Common myeloid progenitor, CD34-positive (primary cell): ENCODE measurements around the gene GGN. TPM values are rescaled to one million over a fixed set of nuclear protein-coding genes. Genes with fewer than 3 reads are reported as not detected.

Experiments
- CTCF ChIA-PET: fragments of 350-600 bp; sonication (Branson Sonifier 250); formaldehyde crosslinking; loops from one replicate; lab custom pipeline; 2021; ENCODE audit warnings: antibody characterized with exemption; lab: Charles Lee
- POLR2A ChIA-PET: fragments of 350-600 bp; sonication (Branson Sonifier 250); formaldehyde crosslinking; loops from one replicate; lab custom pipeline; 2021; ENCODE audit warnings: antibody characterized with exemption; lab: Charles Lee
- DNase-seq, 3 donors: peaks; one replicate each; pipeline versions ENCODE4 v3.0.0 to v3.0.0-alpha.2; 2013
- H3K27ac ChIP-seq, 2 experiments: 1 replicate in 1 of 2; 2 replicates in 1 of 2; pipeline ENCODE4 v1.7.0; 2013; ENCODE audit warnings: inconsistent platforms in 2 of 2, low read length in 2 of 2, mild to moderate bottlenecking in 2 of 2, low read depth in 1 of 2, moderate library complexity in 1 of 2; ENCODE audit not compliant: severe bottlenecking in 2 of 2, insufficient read depth in 1 of 2, poor library complexity in 1 of 2
- H3K27me3 ChIP-seq, 5 experiments: replicated peaks in 2 of 5; 1 replicate in 3 of 5; 2 replicates in 2 of 5; pipeline versions ENCODE4 v1.6.1 to v1.7.0; 2013; ENCODE audit warnings: low read length in 4 of 5, mild to moderate bottlenecking in 2 of 5, moderate library complexity in 2 of 5, inconsistent platforms in 1 of 5; ENCODE audit not compliant: insufficient read depth in 5 of 5, control insufficient read depth in 4 of 5
- H3K36me3 ChIP-seq, 4 experiments: 1 replicate in 2 of 4; 2 replicates in 2 of 4; pipeline versions ENCODE4 v1.6.1 to v1.7.0; 2013; ENCODE audit warnings: low read length in 3 of 4, control low read depth in 1 of 4, mild to moderate bottlenecking in 1 of 4; ENCODE audit not compliant: control insufficient read depth in 4 of 4, insufficient read depth in 4 of 4
- H3K4me1 ChIP-seq, 4 experiments: 1 replicate in 3 of 4; 2 replicates in 1 of 4; pipeline versions ENCODE4 v1.6.1 to v1.7.1; 2013; ENCODE audit warnings: low read length in 3 of 4, mild to moderate bottlenecking in 3 of 4, control low read depth in 1 of 4, inconsistent platforms in 1 of 4, moderate library complexity in 1 of 4; ENCODE audit not compliant: control insufficient read depth in 4 of 4, insufficient read depth in 4 of 4; ENCODE audit errors: control extremely low read depth in 1 of 4
- H3K4me3 ChIP-seq, 7 experiments: 1 replicate in 4 of 7; 2 replicates in 3 of 7; pipeline versions ENCODE4 v1.5.1 to v1.7.0; 2013; ENCODE audit warnings: mild to moderate bottlenecking in 7 of 7, low read length in 6 of 7, moderate library complexity in 6 of 7, inconsistent platforms in 2 of 7, low read depth in 2 of 7, control low read depth in 1 of 7; ENCODE audit not compliant: insufficient read depth in 4 of 7, control insufficient read depth in 1 of 7; ENCODE audit errors: extremely low read depth in 1 of 7
- H3K9me3 ChIP-seq, 5 experiments: 1 replicate in 4 of 5; 2 replicates in 1 of 5; pipeline versions ENCODE4 v1.6.1 to v1.7.1; 2013; ENCODE audit warnings: low read length in 4 of 5, mild to moderate bottlenecking in 2 of 5, inconsistent platforms in 1 of 5, low read depth in 1 of 5, moderate library complexity in 1 of 5; ENCODE audit not compliant: control insufficient read depth in 4 of 5, insufficient read depth in 2 of 5; ENCODE audit errors: control extremely low read depth in 1 of 5
- WGBS: methylation state at CpG from one replicate; pipeline ENCODE4 v1.1.5; 2013; ENCODE audit not compliant: insufficient coverage; 5-methylcytosine and 5-hydroxymethylcytosine counted together
- polyA plus RNA-seq: library from polyadenylated mRNA; unstranded; fragments of 120-200 nt; gene quantifications from one replicate; pipeline ENCODE4 v1.2.1, GENCODE V29; 2013

The GGN gene
- polyA plus RNA-seq: 0.17 TPM

- no peaks in the 10 kb centered on the region for H3K9me3 ChIP-seq
- H3K27me3 ChIP-seq: peaks cover 6 to 85% (median 19%) of the 10 kb centered on the region in 5 experiments
- CTCF ChIA-PET: interaction anchor here (1.3 to 1.4 kb wide), 2 partner anchors 12 to 13 kb away, joined by 5 read pairs; partner anchors contain the start of gene PSMD8
- peak within 1 kb of the TSS; percentile 15 to 67 (median 52) for H3K4me3 ChIP-seq
- POLR2A ChIA-PET: interaction anchor here (0.6 to 1.5 kb wide), 5 partner anchors 8 to 22 kb away, joined by 3 to 7 read pairs (median 4); partner anchors contain the start of genes FAM98C and PSMD8
- 2% methylated on average over 34 of the region's 51 CpGs for WGBS
- peaks cover 2 to 28% (median 16%) of the 10 kb centered on the region in 4 experiments for H3K36me3 ChIP-seq
- H3K27ac ChIP-seq: no peak within 1 kb of the TSS
- peak; percentile 73 to 83 (median 78) for DNase-seq
- H3K4me1 ChIP-seq: peaks cover 0 to 40% (median 24%) of the 10 kb centered on the region in 4 experiments
These were observed at the start of gene GGN for GRCh38 chr19:38387550-38388348. GGN (minus strand) TSS chr19:38388034; CDS start chr19:38387261, 773 bp downstream.

GRCh38 chr19:38437295-38437694 lies 49.5 kb upstream of the GGN start:
- Histone ChIP-seq H3K27ac (no peak overlapping the region), H3K36me3 (no peaks in the 10 kb centered on the region), H3K27me3 (peaks cover 0 to 16% (median 3%) of the 10 kb centered on the region in 5 experiments), H3K4me3 (no peak overlapping the region), H3K4me1 (peaks cover 0 to 19% (median 6%) of the 10 kb centered on the region in 4 experiments), H3K9me3 (no peaks in the 10 kb centered on the region)
- CTCF ChIA-PET: no interaction called here
- POLR2A ChIA-PET: no interaction called here
- DNase-seq: no peak
- WGBS: 98% methylated on average over 6 of the region's 6 CpGs

- ChIA-PET POLR2A (interaction anchor here (0.5 kb wide), 1 partner anchor 429 kb away, joined by 3 read pairs; no protein-coding TSS in a partner anchor), CTCF (interaction anchor here (0.9 to 1.3 kb wide), 2 partner anchors 9 to 19 kb away, joined by 3 to 5 read pairs; partner anchors contain the start of gene RASGRP4)
- DNase-seq: no peak
- Histone ChIP-seq H3K4me1 (peaks cover under 1 to 20% (median 5%) of the 10 kb centered on the region in 4 experiments), H3K27me3 (peaks cover 0 to 16% (median 3%) of the 10 kb centered on the region in 5 experiments), H3K4me3 (no peak overlapping the region), H3K9me3 (no peaks in the 10 kb centered on the region), H3K36me3 (no peaks in the 10 kb centered on the region), H3K27ac (no peak overlapping the region)
- WGBS: 44% methylated on average over 9 of the region's 13 CpGs
These were observed 46.8 kb upstream of the GGN start for GRCh38 chr19:38434549-38435051.

- CTCF ChIA-PET: no interaction called here
- no peak within 1 kb of the TSS for H3K27ac ChIP-seq
- POLR2A ChIA-PET: no interaction called here
- peak; percentile 43 to 72 (median 68) for DNase-seq
- H3K36me3 ChIP-seq: no peaks in the 10 kb centered on the region
- WGBS: 27% methylated on average over 14 of the region's 20 CpGs
- H3K4me3 ChIP-seq: peak within 1 kb of the TSS in 2 of 7 experiments; percentile 11 to 19
- no peaks in the 10 kb centered on the region for H3K9me3 ChIP-seq
- H3K27me3 ChIP-seq: peaks cover 0 to 16% (median 3%) of the 10 kb centered on the region in 5 experiments
- peaks cover 3 to 30% (median 8%) of the 10 kb centered on the region in 4 experiments for H3K4me1 ChIP-seq
These were observed 45.5 kb upstream of the GGN start, which contains the start of gene RYR1 for GRCh38 chr19:38433268-38433733. RYR1 (plus strand) TSS chr19:38433691; CDS start chr19:38433830, 139 bp downstream.

- ChIA-PET POLR2A (no interaction called here), CTCF (interaction anchor here (1.3 to 2.3 kb wide), 2 partner anchors 9 to 28 kb away, joined by 4 to 5 read pairs; partner anchors contain the start of gene FAM98C)
- H3K4me1 ChIP-seq: peaks cover 3 to 45% (median 15%) of the 10 kb centered on the region in 4 experiments
- no peak for DNase-seq
- peaks cover 0 to 16% (median 3%) of the 10 kb centered on the region in 5 experiments for H3K27me3 ChIP-seq
- no peak overlapping the region for H3K4me3 ChIP-seq
- H3K36me3 ChIP-seq: no peaks in the 10 kb centered on the region
- H3K9me3 ChIP-seq: no peaks in the 10 kb centered on the region
- WGBS: 95% methylated on average over 4 of the region's 7 CpGs
- no peak overlapping the region for H3K27ac ChIP-seq
These were observed 43.1 kb upstream of the GGN start for GRCh38 chr19:38430931-38431330.

GRCh38 chr19:38429811-38430156 lies 42.0 kb upstream of the GGN start:
- Histone ChIP-seq H3K4me1 (peaks cover 3 to 52% (median 23%) of the 10 kb centered on the region in 4 experiments), H3K4me3 (no peak overlapping the region), H3K27me3 (peaks cover 0 to 14% (median 3%) of the 10 kb centered on the region in 5 experiments), H3K36me3 (no peaks in the 10 kb centered on the region), H3K27ac (no peak overlapping the region), H3K9me3 (no peaks in the 10 kb centered on the region)
- WGBS: no CpG with 5 or more reads among the region's 2 CpGs
- no peak for DNase-seq
- CTCF ChIA-PET: no interaction called here
- POLR2A ChIA-PET: no interaction called here
